HepG2 (cell line): ENCODE results near the gene VPS11. TPM values are rescaled to one million over a fixed set of nuclear protein-coding genes. Genes with fewer than 3 reads are reported as not detected.

Experiments
- ERF ChIP-seq: IDR thresholded peaks from 2 replicates; pipeline ENCODE4 v1.6.1; 2018; ENCODE audit warnings: missing biosample characterization, missing genetic modification reagents
- GATAD1 ChIP-seq: IDR thresholded peaks from 2 replicates; pipeline ENCODE4 v1.6.1; 2016; ENCODE audit warnings: missing genetic modification reagents, missing compliant biosample characterization
- GZF1 ChIP-seq: sonication (generic); formaldehyde crosslinking; IDR thresholded peaks from 2 replicates; pipeline ENCODE4 v1.5.1; 2020; ENCODE audit warnings: mild to moderate bottlenecking, missing genetic modification reagents
- IRF2 ChIP-seq: IDR thresholded peaks from 2 replicates; pipeline ENCODE4 v1.6.1; 2018; ENCODE audit warnings: missing genetic modification reagents, missing compliant biosample characterization
- MEIS2 ChIP-seq: sonication (generic); formaldehyde crosslinking; IDR thresholded peaks from 2 replicates; pipeline ENCODE4 v1.9.0; 2021; ENCODE audit warnings: mild to moderate bottlenecking, missing genetic modification reagents
- MXD3 ChIP-seq: IDR thresholded peaks from 2 replicates; pipeline ENCODE4 v1.6.1; 2016; ENCODE audit warnings: mild to moderate bottlenecking, missing biosample characterization, missing genetic modification reagents
- XRCC5 ChIP-seq: fragments of 200-400 bp; formaldehyde crosslinking; optimal IDR thresholded peaks from 2 replicates; pipeline ENCODE3; 2017; ENCODE audit warnings: mild to moderate bottlenecking, low read length
- ZBTB39 ChIP-seq: sonication (generic); formaldehyde crosslinking; IDR thresholded peaks from 2 replicates; pipeline ENCODE4 v1.5.0; 2020; ENCODE audit warnings: missing genetic modification reagents
- ZNF318 ChIP-seq: sonication (generic); formaldehyde crosslinking; IDR thresholded peaks from 2 replicates; pipeline ENCODE4 v1.4.0; 2020; ENCODE audit warnings: mild to moderate bottlenecking, missing genetic modification reagents
- ZNF574 ChIP-seq: sonication (generic); formaldehyde crosslinking; IDR thresholded peaks from 2 replicates; pipeline ENCODE4 v1.4.0; 2020; ENCODE audit warnings: missing genetic modification reagents
- ZNF710 ChIP-seq: sonication (generic); formaldehyde crosslinking; IDR thresholded peaks from 2 replicates; pipeline ENCODE4 v1.5.0; 2020; ENCODE audit warnings: mild to moderate bottlenecking, missing genetic modification reagents, borderline replicate concordance
- ZSCAN30 ChIP-seq: sonication (generic); formaldehyde crosslinking; IDR thresholded peaks from 2 replicates; pipeline ENCODE4 v1.5.0; 2020; ENCODE audit warnings: mild to moderate bottlenecking, missing genetic modification reagents
- polyA plus RNA-seq, 8 experiments: library from polyadenylated mRNA; depleted of rRNA in 3 of 8; stranded (reverse) in 7 of 8; unstranded in 1 of 8; fragments of >200 nt; fragmentation: Illumina TruSeq in 4 of 8; extraction: Trizol in 4 of 8; gene quantifications; 2 replicates each; pipeline versions ENCODE4 v1.2.1 to v1.2.3, GENCODE V29; 2011 to 2016; ENCODE audit warnings: low read depth in 4 of 8, missing spikeins in 1 of 8, mixed read lengths in 1 of 8; ENCODE audit not compliant: insufficient read depth in 1 of 8
- total RNA-seq, 5 experiments: library from RNA; depleted of rRNA; stranded (reverse); fragments of >200 nt; fragmentation: Illumina TruSeq; extraction: Trizol; gene quantifications; 2 replicates each; pipeline ENCODE4 v1.2.3, GENCODE V29; 2016; ENCODE audit warnings: low read depth in 1 of 5
- TF ChIP-seq, protein P1 (sequence below): sonication (generic); formaldehyde crosslinking; IDR thresholded peaks from 2 replicates; pipeline ENCODE4 v1.8.1; 2023; ENCODE audit warnings: mild to moderate bottlenecking, missing genetic modification reagents, borderline replicate concordance

VPS11 gene
- total and polyA plus RNA-seq, 2 of the 13 experiments (the other 11 are each of a cell fraction or from before 2014, with no cell fraction given) = 13.7 to 21.6 TPM

GRCh38 chr11:119101759-119102423 lies 34.3 kb downstream of the VPS11 start, which contains the start of gene DPAGT1 (continued):
- TF ChIP-seq ZNF574 (CRISPR knock-in tag) = peak; percentile 90
- TF ChIP-seq ZNF710 = no peak
- TF ChIP-seq XRCC5 = peak; percentile 52
- peak; percentile 84 for TF ChIP-seq MXD3
- peak; percentile 88 for TF ChIP-seq GATAD1 (CRISPR knock-in tag)
- TF ChIP-seq GZF1 (CRISPR knock-in tag) = no peak
- TF ChIP-seq ZBTB39 = no peak
- TF ChIP-seq ZNF318 (CRISPR knock-in tag) = no peak
- TF ChIP-seq MEIS2 (CRISPR knock-in tag) = no peak
- TF ChIP-seq IRF2 (CRISPR knock-in tag) = no peak; the same call in 1 of the 2 replicates
- TF ChIP-seq, protein P1, sequence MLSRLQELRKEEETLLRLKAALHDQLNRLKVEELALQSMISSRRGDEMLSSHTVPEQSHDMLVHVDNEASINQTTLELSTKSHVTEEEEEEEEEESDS (CRISPR knock-in tag) = peak; percentile 53; the same call in 1 of the 2 replicates
- TF ChIP-seq ZSCAN30 (CRISPR knock-in tag) = no peak
- TF ChIP-seq ERF (CRISPR knock-in tag) = no peak
